PC-3 (cell line): ENCODE data around the gene DCAF6. TPM values are rescaled to one million over a fixed set of nuclear protein-coding genes. Genes with fewer than 3 reads are reported as not detected.

Experiments
- ATAC-seq: fragments of 200-7000 bp; cut with Tn5 transposase; 2 replicates; pipeline ENCODE4 v1.9.1; 2020; ENCODE audit warnings: mild to moderate bottlenecking, moderate library complexity
- BruUV-seq: library from RNA; stranded (reverse); fragments of 400-500 nt; replicated peaks from 2 replicates; lab custom pipeline; 2021; lab: Mats Ljungman, UMichigan
- CTCF ChIA-PET: fragments of 300-600 bp; sonication (Branson Sonifier 250); formaldehyde crosslinking; loops from one replicate; lab custom pipeline; 2022; ENCODE audit warnings: antibody characterized with exemption; lab: Charles Lee
- POLR2A ChIA-PET: fragments of 300-600 bp; sonication (Branson Sonifier 250); formaldehyde crosslinking; loops from one replicate; lab custom pipeline; 2022; ENCODE audit warnings: antibody characterized with exemption; ENCODE audit not compliant: unreplicated experiment; lab: Charles Lee
- DNase-seq: peaks from one replicate; pipeline ENCODE4 v3.0.0-alpha.2; 2015
- H2AFZ ChIP-seq: fragments of 300-600 bp; sonication (generic); 2 replicates; pipeline ENCODE4 v1.6.0; 2016; ENCODE audit warnings: antibody characterized with exemption, low read length
- H3F3A ChIP-seq: fragments of 300-600 bp; sonication (generic); one replicate; pipeline ENCODE4 v1.6.0; 2017; ENCODE audit warnings: antibody characterized with exemption, low read length, control low read depth, mild to moderate bottlenecking; ENCODE audit not compliant: unreplicated experiment
- H3K27ac ChIP-seq: fragments of 300-600 bp; sonication (generic); 2 replicates; pipeline ENCODE4 v1.5.1; 2016; ENCODE audit warnings: mild to moderate bottlenecking, low read length
- H3K27me3 ChIP-seq: fragments of 300-600 bp; sonication (generic); 2 replicates; pipeline ENCODE4 v1.6.1; 2016; ENCODE audit warnings: low read length, mixed read lengths
- H3K36me3 ChIP-seq: fragments of 300-600 bp; sonication (generic); 2 replicates; pipeline ENCODE4 v1.6.1; 2016; ENCODE audit warnings: low read depth, mixed run types, low read length, mixed read lengths
- H3K4me1 ChIP-seq: fragments of 300-600 bp; sonication (generic); 2 replicates; pipeline ENCODE4 v1.5.1; 2016; ENCODE audit warnings: low read length; ENCODE audit not compliant: insufficient read depth
- H3K4me2 ChIP-seq: fragments of 300-600 bp; sonication (generic); 2 replicates; pipeline ENCODE4 v1.6.0; 2016; ENCODE audit warnings: low read length
- H3K4me3 ChIP-seq: fragments of 300-600 bp; sonication (generic); 2 replicates; pipeline ENCODE4 v1.5.1; 2016; ENCODE audit warnings: mild to moderate bottlenecking, low read length, mixed read lengths
- H3K79me2 ChIP-seq: fragments of 300-600 bp; sonication (generic); 2 replicates; pipeline ENCODE4 v1.6.1; 2017; ENCODE audit warnings: low read length, mixed read lengths
- H3K9ac ChIP-seq: fragments of 300-600 bp; sonication (generic); 2 replicates; pipeline ENCODE4 v1.6.0; 2016; ENCODE audit warnings: mild to moderate bottlenecking, low read length
- H3K9me2 ChIP-seq: fragments of 300-600 bp; sonication (generic); replicated peaks from 2 replicates; pipeline ENCODE4 v1.6.1; 2016; ENCODE audit warnings: mixed run types, low read length, mixed read lengths
- H3K9me3 ChIP-seq: fragments of 300-600 bp; sonication (generic); 2 replicates; pipeline ENCODE4 v1.6.1; 2016; ENCODE audit warnings: low read length, mixed read lengths
- H4K20me1 ChIP-seq: fragments of 300-600 bp; sonication (generic); 2 replicates; pipeline ENCODE4 v1.6.1; 2016; ENCODE audit warnings: low read length, mixed read lengths
- EZH2 ChIP-seq: fragments of 300-600 bp; sonication (generic); IDR thresholded peaks from one replicate; pipeline ENCODE4 v1.6.1; 2017; ENCODE audit warnings: antibody characterized with exemption, mild to moderate bottlenecking, low read length; ENCODE audit not compliant: unreplicated experiment
- EZH2phosphoT487 ChIP-seq: fragments of 300-600 bp; sonication (generic); IDR thresholded peaks from 2 replicates; pipeline ENCODE4 v1.6.1; 2018; ENCODE audit warnings: mild to moderate bottlenecking, antibody characterized with exemption, low read length, borderline replicate concordance
- intact Hi-C: fragments of 100-400 bp; cut with micrococcal nuclease; formaldehyde crosslinking; loops from 2 replicates; pipeline ENCODE4 v1.9.0; 2023
- total RNA-seq: library from RNA; depleted of rRNA; stranded (reverse); fragments of >200 nt; gene quantifications from 2 replicates; pipeline ENCODE4 v1.2.3, GENCODE V29; 2014
- TF ChIP-seq, protein P1 (sequence below): fragments of 300-600 bp; sonication (generic); conservative IDR thresholded peaks from 2 replicates; pipeline ENCODE4 v1.5.1; 2017; ENCODE audit warnings: antibody characterized with exemption, low read depth, mild to moderate bottlenecking, low read length

DCAF6 gene
- total RNA-seq, 1 experiment from 2014 or later = 29.1 TPM

DNA sequence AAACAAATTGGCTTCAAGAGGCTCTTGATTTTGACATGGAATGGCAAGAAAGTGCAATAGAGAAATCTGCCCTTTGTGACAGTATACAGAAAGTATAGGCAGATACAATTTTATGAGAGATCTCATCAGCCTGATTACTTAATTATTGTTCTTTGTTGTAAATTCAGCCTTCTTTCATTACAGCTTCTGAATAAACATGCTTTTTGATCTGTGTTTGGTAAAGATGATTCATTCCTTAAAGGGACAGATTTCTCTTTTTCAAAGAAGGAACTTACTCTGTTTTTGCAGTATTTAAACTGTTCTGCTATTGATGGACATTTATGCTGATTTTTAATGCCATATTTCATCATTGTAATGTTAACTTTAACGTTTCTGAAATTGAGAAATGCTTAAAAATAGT lies 14.1 kb downstream of the DCAF6 start:
- H3K4me3 ChIP-seq = no peak overlapping the region
- 0 out of 2 replicates have a peak, but pooled peaks cover 4% of the 10 kb centered on the region for H4K20me1 ChIP-seq
- ATAC-seq = peak; percentile 54
- no peak for DNase-seq
- BruUV-seq = no TSS peak
- H3K36me3 ChIP-seq = peaks cover 6% of the 10 kb centered on the region; the same call in 1 of the 2 replicates
- no peak overlapping the region for H2AFZ ChIP-seq
- no peak overlapping the region for H3K4me2 ChIP-seq
- H3K27ac ChIP-seq = no peak overlapping the region
- peaks cover 52% of the 10 kb centered on the region for H3K79me2 ChIP-seq
- TF ChIP-seq EZH2 (no peak), EZH2phosphoT487 (no peak)
- TF ChIP-seq, protein P1, sequence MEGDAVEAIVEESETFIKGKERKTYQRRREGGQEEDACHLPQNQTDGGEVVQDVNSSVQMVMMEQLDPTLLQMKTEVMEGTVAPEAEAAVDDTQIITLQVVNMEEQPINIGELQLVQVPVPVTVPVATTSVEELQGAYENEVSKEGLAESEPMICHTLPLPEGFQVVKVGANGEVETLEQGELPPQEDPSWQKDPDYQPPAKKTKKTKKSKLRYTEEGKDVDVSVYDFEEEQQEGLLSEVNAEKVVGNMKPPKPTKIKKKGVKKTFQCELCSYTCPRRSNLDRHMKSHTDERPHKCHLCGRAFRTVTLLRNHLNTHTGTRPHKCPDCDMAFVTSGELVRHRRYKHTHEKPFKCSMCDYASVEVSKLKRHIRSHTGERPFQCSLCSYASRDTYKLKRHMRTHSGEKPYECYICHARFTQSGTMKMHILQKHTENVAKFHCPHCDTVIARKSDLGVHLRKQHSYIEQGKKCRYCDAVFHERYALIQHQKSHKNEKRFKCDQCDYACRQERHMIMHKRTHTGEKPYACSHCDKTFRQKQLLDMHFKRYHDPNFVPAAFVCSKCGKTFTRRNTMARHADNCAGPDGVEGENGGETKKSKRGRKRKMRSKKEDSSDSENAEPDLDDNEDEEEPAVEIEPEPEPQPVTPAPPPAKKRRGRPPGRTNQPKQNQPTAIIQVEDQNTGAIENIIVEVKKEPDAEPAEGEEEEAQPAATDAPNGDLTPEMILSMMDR = no peak
- no peaks in the 10 kb centered on the region for H3K9me3 ChIP-seq
- intact Hi-C loops = no loop called here
- CTCF ChIA-PET = interaction anchor here (0.7 kb wide), 1 partner anchor 395 kb away, joined by 3 read pairs; no protein-coding TSS in a partner anchor
- H3K4me1 ChIP-seq = peaks cover 11% of the 10 kb centered on the region
- H3K9me2 ChIP-seq = no peaks in the 10 kb centered on the region
- H3K27me3 ChIP-seq = no peaks in the 10 kb centered on the region
- H3K9ac ChIP-seq = no peak overlapping the region
- H3F3A ChIP-seq = no peaks in the 10 kb centered on the region
- POLR2A ChIA-PET = interaction anchor here (0.6 kb wide), 1 partner anchor 750 kb away, joined by 6 read pairs; no protein-coding TSS in a partner anchor

DNA sequence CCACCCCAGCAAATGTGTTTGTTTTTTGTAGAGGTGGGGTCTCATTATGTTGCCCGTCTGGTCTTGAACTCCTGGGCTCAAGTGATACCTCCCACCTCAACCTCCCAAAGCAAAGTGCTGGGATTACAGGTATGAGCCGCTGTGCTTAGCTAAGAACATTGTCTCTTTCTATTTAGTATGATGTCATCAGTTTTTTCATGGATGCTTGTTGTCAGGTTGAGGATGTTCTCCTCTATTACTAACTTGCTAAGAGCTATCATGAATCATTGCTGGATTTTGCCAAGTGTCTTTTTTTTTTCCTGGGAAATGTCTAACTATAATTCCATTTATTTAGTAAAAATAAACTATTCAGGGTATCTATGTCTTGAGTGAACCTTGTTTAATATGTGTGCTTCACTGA lies 19.4 kb downstream of the DCAF6 start:
- ChIA-PET CTCF (no interaction called here), POLR2A (no interaction called here)
- H3K9ac ChIP-seq = no peak overlapping the region
- intact Hi-C loops = no loop called here
- H3F3A ChIP-seq = no peaks in the 10 kb centered on the region
- H4K20me1 ChIP-seq = 0 out of 2 replicates have a peak, but pooled peaks cover 3% of the 10 kb centered on the region
- ATAC-seq = no peak
- no peaks in the 10 kb centered on the region for H3K9me2 ChIP-seq
- no peaks in the 10 kb centered on the region for H3K9me3 ChIP-seq
- DNase-seq = no peak
- no TSS peak for BruUV-seq
- no peak overlapping the region for H3K4me3 ChIP-seq
- no peaks in the 10 kb centered on the region for H3K27me3 ChIP-seq
- H3K4me2 ChIP-seq = no peak overlapping the region
- no peak for TF ChIP-seq EZH2phosphoT487
- TF ChIP-seq, protein P1 = no peak
- TF ChIP-seq EZH2 = no peak
- H3K79me2 ChIP-seq = peaks cover 30% of the 10 kb centered on the region
- H3K36me3 ChIP-seq = peaks cover 4% of the 10 kb centered on the region; the same call in 1 of the 2 replicates
- H3K4me1 ChIP-seq = peaks cover 15% of the 10 kb centered on the region
- no peak overlapping the region for H3K27ac ChIP-seq
- no peak overlapping the region for H2AFZ ChIP-seq

DNA sequence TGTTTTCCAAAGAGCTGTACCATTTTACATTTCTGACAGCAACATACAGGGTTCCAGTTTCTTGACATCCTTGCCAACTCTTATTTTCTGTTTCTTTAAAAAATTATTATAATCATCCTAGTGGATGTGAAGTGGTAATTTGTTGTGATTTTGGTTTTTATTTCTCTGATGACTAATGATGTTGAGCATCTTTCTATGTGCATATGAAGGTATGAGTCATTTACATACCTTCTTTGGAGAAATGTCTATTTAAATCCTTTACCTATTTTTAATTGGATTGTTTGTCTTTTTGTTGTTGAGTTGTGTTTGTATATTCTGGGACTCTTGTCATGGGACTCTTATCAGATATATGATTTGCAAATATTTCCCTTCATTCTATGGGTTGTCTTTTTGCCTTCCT lies 21.2 kb downstream of the DCAF6 start:
- Histone ChIP-seq H3K36me3 (peaks cover 4% of the 10 kb centered on the region; the same call in 1 of the 2 replicates), H3K4me2 (no peak overlapping the region), H4K20me1 (0 out of 2 replicates have a peak, but pooled peaks cover 3% of the 10 kb centered on the region), H3K27ac (no peak overlapping the region), H3K9me2 (no peaks in the 10 kb centered on the region), H3K9me3 (no peaks in the 10 kb centered on the region), H3K4me1 (peaks cover 12% of the 10 kb centered on the region), H3K27me3 (no peaks in the 10 kb centered on the region), H2AFZ (no peak overlapping the region), H3K9ac (no peak overlapping the region), H3F3A (no peaks in the 10 kb centered on the region), H3K79me2 (peaks cover 26% of the 10 kb centered on the region), H3K4me3 (no peak overlapping the region)
- intact Hi-C loops = no loop called here
- ChIA-PET POLR2A (no interaction called here), CTCF (no interaction called here)
- ATAC-seq (peak; percentile 79), DNase-seq (peak; percentile 51)
- BruUV-seq = no TSS peak
- TF ChIP-seq EZH2 (no peak), EZH2phosphoT487 (no peak)
- TF ChIP-seq, protein P1 = no peak
